Measurements from ENCODE around the gene TMEM185A.
"Not testable (repeated sequence)": the region's sequence is repeated elsewhere in the genome, so short reads cannot be mapped to it uniquely, and the experiment has no call there.

TMEM185A gene

DNA sequence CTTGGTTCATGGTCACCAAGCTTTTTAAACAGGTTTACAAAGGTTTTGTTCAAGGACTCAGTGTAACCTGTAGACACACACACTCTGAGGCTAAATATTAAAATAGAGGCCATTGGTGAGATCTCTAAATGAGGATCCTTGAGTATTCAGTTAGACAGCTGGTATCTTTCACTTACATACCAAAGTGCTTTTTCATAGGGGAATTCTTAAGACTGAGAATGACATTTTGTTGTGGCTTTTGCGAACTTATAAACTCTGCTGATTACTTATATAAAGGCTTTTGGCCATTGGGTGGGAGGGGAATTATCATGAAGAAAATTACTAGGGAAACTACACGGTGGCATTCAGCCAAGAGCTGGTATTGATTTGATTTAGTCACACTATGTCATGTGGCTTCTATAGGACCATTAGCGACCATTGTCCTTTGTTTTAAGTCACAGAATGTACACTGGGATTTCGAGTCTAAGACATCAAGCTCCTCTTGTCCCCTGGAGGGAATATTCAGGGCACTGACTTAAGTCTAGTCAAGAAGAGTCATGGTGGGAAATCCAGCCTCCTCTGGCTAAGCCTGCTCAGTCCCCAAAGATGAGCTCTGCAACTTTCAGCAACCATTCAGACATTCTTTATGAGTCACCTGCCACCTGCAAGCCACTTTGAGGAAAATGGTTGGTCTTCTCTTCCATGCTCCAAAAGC, 80.2 kb downstream of the TMEM185A start:
- not testable (repeated sequence) for DNase-seq (ENCODE audit: low read depth)

DNA sequence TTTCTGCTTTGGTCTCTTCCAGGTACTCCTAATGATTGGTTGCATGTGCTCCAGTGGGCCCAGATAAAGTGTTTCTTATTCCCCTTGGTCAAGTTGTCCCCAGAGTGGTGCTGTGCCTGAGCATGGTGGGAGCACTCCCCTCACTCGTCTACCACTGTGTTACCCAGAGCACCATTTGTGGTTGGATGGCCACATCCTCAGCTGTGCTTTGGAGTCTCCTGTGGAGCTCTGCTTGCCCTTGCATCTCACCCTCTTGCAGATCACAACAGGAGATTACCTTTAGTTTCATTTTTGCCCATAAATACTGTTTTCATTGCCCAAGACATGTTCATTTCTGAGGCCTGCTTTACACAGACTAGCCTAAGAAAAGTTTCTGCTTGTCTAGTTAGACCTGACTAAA, 81.1 kb downstream of the TMEM185A start:
- not testable (repeated sequence) for DNase-seq (ENCODE audit: low read depth)

DNA sequence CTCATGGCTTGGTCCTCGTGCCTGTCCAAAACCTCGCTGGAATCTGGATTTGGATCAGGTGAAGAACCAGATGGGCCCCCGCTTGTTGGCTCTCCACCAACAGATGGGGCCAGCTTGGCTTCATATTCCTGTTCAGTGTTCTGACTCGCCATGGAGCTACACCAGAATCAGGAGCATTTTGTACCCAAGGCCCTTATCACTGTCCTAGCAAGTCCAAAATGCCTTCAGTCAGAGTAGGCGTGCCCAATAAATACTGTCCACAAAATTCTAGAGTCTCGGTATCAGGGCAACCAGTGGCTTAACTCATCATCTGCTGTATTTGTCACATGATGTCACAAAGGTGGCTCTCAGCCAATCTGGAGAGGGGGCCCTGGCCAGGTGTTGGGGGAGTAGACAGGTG, 81.9 kb downstream of the TMEM185A start, which contains the start of gene HSFX3:
HSFX3 (minus strand) TSS at position 224 of the 400 bp plus-strand sequence; CDS start at position 152, 72 bp downstream.
- DNase-seq (ENCODE audit: low read depth), result not testable (repeated sequence)

DNA sequence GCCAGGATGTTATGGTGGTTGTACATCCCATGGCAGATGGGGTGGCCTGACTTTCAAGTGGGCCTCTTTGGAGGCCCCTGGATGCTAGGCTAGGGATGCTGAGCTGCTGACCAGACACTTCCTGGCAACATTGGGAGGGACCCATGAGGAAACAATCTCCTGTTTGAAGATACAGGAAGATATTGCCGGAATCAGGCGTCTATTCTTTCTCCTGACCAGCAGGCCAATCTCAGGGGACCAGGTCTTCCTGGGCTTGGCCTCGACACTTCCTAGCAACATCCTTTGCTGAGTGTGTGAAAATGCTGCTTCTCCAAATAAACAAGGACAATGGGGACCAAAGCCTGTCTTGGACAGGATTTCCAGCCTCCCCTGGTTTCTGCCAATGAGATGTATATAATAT, 83.8 kb downstream of the TMEM185A start:
- DNase-seq (ENCODE audit: low read depth), result not testable (repeated sequence)

DNA sequence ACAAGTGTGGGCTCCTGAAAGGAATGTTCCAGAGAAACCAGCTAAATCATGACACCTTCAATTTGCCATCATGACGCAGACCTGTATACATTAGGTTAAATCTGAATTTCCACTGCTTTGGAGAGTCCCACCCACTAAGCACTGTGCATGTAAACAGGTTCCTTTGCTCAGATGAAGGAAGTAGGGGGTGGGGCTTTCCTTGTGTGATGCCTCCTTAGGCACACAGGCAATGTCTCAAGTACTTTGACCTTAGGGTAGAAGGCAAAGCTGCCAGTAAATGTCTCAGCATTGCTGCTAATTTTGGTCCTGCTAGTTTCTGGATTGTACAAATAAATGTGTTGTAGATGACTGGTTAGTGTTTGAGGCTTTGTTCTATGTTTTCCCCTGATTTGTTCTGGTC, 84.6 kb downstream of the TMEM185A start:
- DNase-seq (ENCODE audit: low read depth), result not testable (repeated sequence)

All from HS-5 (cell line).